Astrocyte (in vitro differentiated cells and primary cell): ENCODE measurements around the gene IQGAP1. TPM values are rescaled to one million over a fixed set of nuclear protein-coding genes. Genes with fewer than 3 reads are reported as not detected.

Source experiments
- DNase-seq: peaks from one replicate; pipeline ENCODE4 v3.0.0-alpha.2; 2010; ENCODE audit warnings: low read depth
- FAIRE-seq: peaks from 2 replicates; lab custom pipeline; 2011; peaks lifted over from hg19 to GRCh38; lab: Jason Lieb, UNC
- H2AFZ ChIP-seq: 2 replicates; pipeline ENCODE4 v1.6.0; 2012; ENCODE audit warnings: low read depth, low read length, inconsistent platforms
- H3K27ac ChIP-seq: 2 replicates; pipeline ENCODE4 v1.5.1; 2011; ENCODE audit warnings: low read depth, low read length, inconsistent platforms
- H3K27me3 ChIP-seq: 2 replicates; pipeline ENCODE4 v1.6.0; 2011; ENCODE audit warnings: low read length, inconsistent platforms; ENCODE audit not compliant: insufficient read depth
- H3K36me3 ChIP-seq: 2 replicates; pipeline ENCODE4 v1.5.1; 2011; ENCODE audit warnings: low read length, inconsistent platforms; ENCODE audit not compliant: insufficient read depth
- H3K4me1 ChIP-seq: 2 replicates; pipeline ENCODE4 v1.5.1; 2011; ENCODE audit warnings: low read length, inconsistent platforms; ENCODE audit not compliant: insufficient read depth
- H3K4me2 ChIP-seq: 2 replicates; pipeline ENCODE4 v1.6.0; 2012; ENCODE audit warnings: low read length, inconsistent platforms
- H3K4me3 ChIP-seq: 2 replicates; pipeline ENCODE4 v1.5.1; 2011; ENCODE audit warnings: low read depth, mild to moderate bottlenecking, low read length, inconsistent platforms; ENCODE audit not compliant: insufficient read depth
- H3K79me2 ChIP-seq: 2 replicates; pipeline ENCODE4 v1.6.0; 2012; ENCODE audit warnings: mild to moderate bottlenecking, low read length, inconsistent platforms; ENCODE audit not compliant: insufficient read depth
- H3K9ac ChIP-seq: 2 replicates; pipeline ENCODE4 v1.6.0; 2012; ENCODE audit warnings: mild to moderate bottlenecking, low read length, inconsistent platforms
- H3K9me3 ChIP-seq: 2 replicates; pipeline ENCODE4 v1.5.1; 2012; ENCODE audit warnings: low read depth, mild to moderate bottlenecking, low read length, inconsistent platforms; ENCODE audit not compliant: insufficient read depth
- H4K20me1 ChIP-seq: 2 replicates; pipeline ENCODE4 v1.6.0; 2012; ENCODE audit warnings: low read length, inconsistent platforms; ENCODE audit not compliant: insufficient read depth
- H3K27ac Mint-ChIP-seq: one replicate; pipeline ENCODE4 v1.8.0; 2021; ENCODE audit warnings: mild to moderate bottlenecking, mixed read lengths; ENCODE audit not compliant: unreplicated experiment
- H3K27me3 Mint-ChIP-seq: one replicate; pipeline ENCODE4 v1.8.0; 2021; ENCODE audit warnings: low read depth, mixed read lengths; ENCODE audit not compliant: unreplicated experiment
- H3K36me3 Mint-ChIP-seq: one replicate; pipeline ENCODE4 v1.8.0; 2021; ENCODE audit warnings: low read depth, mixed read lengths; ENCODE audit not compliant: unreplicated experiment
- H3K4me1 Mint-ChIP-seq: one replicate; pipeline ENCODE4 v1.8.0; 2021; ENCODE audit warnings: low read depth, mixed read lengths; ENCODE audit not compliant: unreplicated experiment
- H3K4me3 Mint-ChIP-seq: one replicate; pipeline ENCODE4 v1.8.0; 2021; ENCODE audit warnings: mild to moderate bottlenecking, moderate library complexity, mixed read lengths; ENCODE audit not compliant: unreplicated experiment
- H3K9me3 Mint-ChIP-seq: one replicate; pipeline ENCODE4 v1.8.0; 2021; ENCODE audit warnings: mild to moderate bottlenecking, mixed read lengths; ENCODE audit not compliant: unreplicated experiment
- CTCF ChIP-seq: IDR thresholded peaks from 2 replicates; pipeline ENCODE4 v1.5.1; 2011; ENCODE audit warnings: low read depth, mild to moderate bottlenecking, inconsistent platforms, low read length, moderate library complexity; ENCODE audit not compliant: insufficient read depth
- EZH2 ChIP-seq: IDR thresholded peaks from 2 replicates; pipeline ENCODE4 v1.6.1; 2012; ENCODE audit warnings: mild to moderate bottlenecking, low read length, inconsistent platforms; ENCODE audit not compliant: insufficient read depth
- total RNA-seq: library from RNA; stranded (reverse); gene quantifications from 2 replicates; pipeline ENCODE4 v1.2.1, GENCODE V29; 2021

IQGAP1 gene
- total RNA-seq, 1 donor from 2014 or later, result 226 TPM

GRCh38 chr15:90420451-90420850 lies 32.4 kb downstream of the IQGAP1 start:
- H3K27ac Mint-ChIP-seq, result peak overlapping the region; percentile 67
- H2AFZ ChIP-seq, result no peak overlapping the region
- no peaks in the 10 kb centered on the region for H3K36me3 ChIP-seq
- H3K4me1 Mint-ChIP-seq, result peaks cover 49% of the 10 kb centered on the region
- FAIRE-seq (no peak), DNase-seq (no peak)
- no peaks in the 10 kb centered on the region for H3K27me3 ChIP-seq
- H3K9me3 Mint-ChIP-seq, result peaks cover 3% of the 10 kb centered on the region
- H3K36me3 Mint-ChIP-seq, result peaks cover 6% of the 10 kb centered on the region
- H3K27ac ChIP-seq, result peak overlapping the region; percentile 87
- H3K9me3 ChIP-seq, result no peaks in the 10 kb centered on the region
- H3K4me3 ChIP-seq, result peak overlapping the region; percentile 19
- H3K27me3 Mint-ChIP-seq, result no peaks in the 10 kb centered on the region
- H3K4me1 ChIP-seq, result peaks cover 33% of the 10 kb centered on the region
- peak overlapping the region; percentile 80 for H3K4me2 ChIP-seq
- H3K4me3 Mint-ChIP-seq, result peak overlapping the region; percentile 34
- H3K9ac ChIP-seq, result peak overlapping the region; percentile 68
- peaks cover 51% of the 10 kb centered on the region for H4K20me1 ChIP-seq
- H3K79me2 ChIP-seq, result peaks cover 97% of the 10 kb centered on the region
- TF ChIP-seq EZH2 (no peak), CTCF (no peak)

GRCh38 chr15:90421527-90421926 lies 33.5 kb downstream of the IQGAP1 start:
- no peak for FAIRE-seq
- Histone ChIP-seq H3K27ac (no peak overlapping the region), H4K20me1 (peaks cover 58% of the 10 kb centered on the region), H3K4me3 (no peak overlapping the region), H3K4me2 (no peak overlapping the region), H3K4me1 (peaks cover 38% of the 10 kb centered on the region), H3K9me3 (no peaks in the 10 kb centered on the region), H3K36me3 (no peaks in the 10 kb centered on the region), H3K9ac (no peak overlapping the region), H3K27me3 (no peaks in the 10 kb centered on the region), H2AFZ (no peak overlapping the region), H3K79me2 (peaks cover 97% of the 10 kb centered on the region)
- TF ChIP-seq EZH2, result no peak
- TF ChIP-seq CTCF, result no peak
- peak overlapping the region; percentile 53 for H3K27ac Mint-ChIP-seq
- DNase-seq, result no peak
- peaks cover 6% of the 10 kb centered on the region for H3K36me3 Mint-ChIP-seq
- H3K4me3 Mint-ChIP-seq, result no peak overlapping the region
- H3K4me1 Mint-ChIP-seq, result peaks cover 55% of the 10 kb centered on the region
- H3K9me3 Mint-ChIP-seq, result peaks cover 3% of the 10 kb centered on the region
- H3K27me3 Mint-ChIP-seq, result no peaks in the 10 kb centered on the region

GRCh38 chr15:90422043-90422442 lies 34.0 kb downstream of the IQGAP1 start:
- DNase-seq (no peak), FAIRE-seq (no peak)
- H3K4me2 ChIP-seq, result no peak overlapping the region
- H2AFZ ChIP-seq, result no peak overlapping the region
- H3K79me2 ChIP-seq, result peaks cover 97% of the 10 kb centered on the region
- H3K9me3 ChIP-seq, result no peaks in the 10 kb centered on the region
- peaks cover 5% of the 10 kb centered on the region for H3K36me3 Mint-ChIP-seq
- no peak overlapping the region for H3K27ac ChIP-seq
- H3K36me3 ChIP-seq, result peaks cover under 1% of the 10 kb centered on the region
- H3K27ac Mint-ChIP-seq, result no peak overlapping the region
- no peaks in the 10 kb centered on the region for H3K9me3 Mint-ChIP-seq
- TF ChIP-seq CTCF (no peak), EZH2 (no peak)
- no peak overlapping the region for H3K4me3 Mint-ChIP-seq
- H4K20me1 ChIP-seq, result peaks cover 61% of the 10 kb centered on the region
- H3K9ac ChIP-seq, result no peak overlapping the region
- H3K27me3 ChIP-seq, result no peaks in the 10 kb centered on the region
- H3K4me3 ChIP-seq, result no peak overlapping the region
- peaks cover 38% of the 10 kb centered on the region for H3K4me1 ChIP-seq
- H3K27me3 Mint-ChIP-seq, result no peaks in the 10 kb centered on the region
- peaks cover 53% of the 10 kb centered on the region for H3K4me1 Mint-ChIP-seq
